ENCODE measurements around the gene DQX1.

DNA sequence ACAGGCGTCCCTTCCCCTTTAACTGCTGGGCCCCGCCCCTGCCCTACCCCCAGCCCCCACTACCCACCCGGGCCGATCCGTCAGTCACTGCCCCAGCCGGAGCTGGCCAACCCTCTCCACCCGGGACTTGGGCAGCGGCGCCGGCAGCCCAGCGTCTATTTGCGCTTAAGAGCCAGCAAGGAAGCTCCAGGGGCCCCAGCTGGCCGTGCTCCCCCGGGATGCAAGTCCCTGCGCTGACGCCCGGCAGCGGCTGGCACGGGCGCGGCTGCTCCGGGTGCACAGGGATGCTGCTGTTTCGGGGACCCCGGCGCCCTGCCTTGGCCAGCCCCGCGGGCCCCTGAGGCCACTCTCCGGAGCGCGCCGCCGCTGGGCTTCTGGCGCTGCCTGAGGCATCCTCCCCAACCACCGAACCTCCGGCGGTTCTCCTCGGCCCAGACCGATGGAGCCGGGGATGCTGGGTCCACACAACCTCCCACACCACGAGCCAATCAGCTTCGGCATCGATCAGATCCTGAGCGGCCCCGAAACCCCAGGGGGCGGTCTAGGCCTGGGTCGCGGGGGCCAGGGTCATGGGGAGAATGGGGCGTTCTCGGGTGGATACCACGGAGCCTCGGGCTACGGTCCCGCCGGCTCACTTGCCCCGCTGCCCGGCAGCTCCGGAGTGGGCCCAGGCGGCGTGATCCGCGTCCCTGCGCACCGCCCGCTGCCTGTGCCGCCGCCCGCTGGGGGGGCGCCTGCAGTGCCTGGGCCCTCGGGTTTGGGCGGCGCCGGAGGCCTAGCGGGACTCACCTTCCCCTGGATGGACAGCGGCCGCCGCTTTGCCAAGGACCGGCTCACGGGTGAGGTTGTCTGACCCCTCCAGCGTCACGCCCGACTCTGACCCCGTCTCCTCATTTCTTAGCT, 11.4 kb downstream of the DQX1 start, which contains the start of gene TLX2:
- TF ChIP-seq, protein P1, sequence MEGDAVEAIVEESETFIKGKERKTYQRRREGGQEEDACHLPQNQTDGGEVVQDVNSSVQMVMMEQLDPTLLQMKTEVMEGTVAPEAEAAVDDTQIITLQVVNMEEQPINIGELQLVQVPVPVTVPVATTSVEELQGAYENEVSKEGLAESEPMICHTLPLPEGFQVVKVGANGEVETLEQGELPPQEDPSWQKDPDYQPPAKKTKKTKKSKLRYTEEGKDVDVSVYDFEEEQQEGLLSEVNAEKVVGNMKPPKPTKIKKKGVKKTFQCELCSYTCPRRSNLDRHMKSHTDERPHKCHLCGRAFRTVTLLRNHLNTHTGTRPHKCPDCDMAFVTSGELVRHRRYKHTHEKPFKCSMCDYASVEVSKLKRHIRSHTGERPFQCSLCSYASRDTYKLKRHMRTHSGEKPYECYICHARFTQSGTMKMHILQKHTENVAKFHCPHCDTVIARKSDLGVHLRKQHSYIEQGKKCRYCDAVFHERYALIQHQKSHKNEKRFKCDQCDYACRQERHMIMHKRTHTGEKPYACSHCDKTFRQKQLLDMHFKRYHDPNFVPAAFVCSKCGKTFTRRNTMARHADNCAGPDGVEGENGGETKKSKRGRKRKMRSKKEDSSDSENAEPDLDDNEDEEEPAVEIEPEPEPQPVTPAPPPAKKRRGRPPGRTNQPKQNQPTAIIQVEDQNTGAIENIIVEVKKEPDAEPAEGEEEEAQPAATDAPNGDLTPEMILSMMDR (IDR thresholded peaks at IDR 0.05): no peak
- TF ChIP-seq POLR2A (IDR thresholded peaks at IDR 0.05): no peak
